22Rv1 (cell line): ENCODE results near the gene RFX6.

ENCODE experiments used
- H3K27ac ChIP-seq: fragments of 450-650 bp; 2 replicates; pipeline ENCODE4 v1.5.1; 2017
- CTCF ChIP-seq: fragments of 450-650 bp; IDR thresholded peaks from 2 replicates; pipeline ENCODE4 v1.5.1; 2017; ENCODE audit warnings: mild to moderate bottlenecking
- ZFX ChIP-seq: fragments of 450-650 bp; IDR thresholded peaks from 2 replicates; pipeline ENCODE4 v1.6.1; 2017; ENCODE audit warnings: antibody characterized with exemption, borderline replicate concordance

Gene RFX6

GRCh38 chr6:116971959-116972358 is 94.9 kb downstream of the RFX6 start:
- TF ChIP-seq CTCF (peak; percentile 80), ZFX (no peak)
- no peak overlapping the region for H3K27ac ChIP-seq

GRCh38 chr6:116973976-116974375 is 96.9 kb downstream of the RFX6 start:
- no peak for TF ChIP-seq CTCF
- no peak for TF ChIP-seq ZFX

GRCh38 chr6:116974526-116975316 is 97.7 kb downstream of the RFX6 start:
- no peak overlapping the region for H3K27ac ChIP-seq
- TF ChIP-seq ZFX: no peak
- TF ChIP-seq CTCF: no peak

More at GRCh38 chr6:116973976-116974375, 96.9 kb downstream of the RFX6 start:
- H3K27ac ChIP-seq: no peak overlapping the region

GRCh38 chr6:116975600-116975999 is 98.6 kb downstream of the RFX6 start:
- no peak overlapping the region for H3K27ac ChIP-seq
- TF ChIP-seq ZFX: no peak
- no peak for TF ChIP-seq CTCF

- no peak overlapping the region for H3K27ac ChIP-seq
- no peak for TF ChIP-seq CTCF
- TF ChIP-seq ZFX: no peak
These were observed 102.5 kb downstream of the RFX6 start for GRCh38 chr6:116979560-116979959.
